Measurements from ENCODE around the gene FYB2.

Gene FYB2

DNA sequence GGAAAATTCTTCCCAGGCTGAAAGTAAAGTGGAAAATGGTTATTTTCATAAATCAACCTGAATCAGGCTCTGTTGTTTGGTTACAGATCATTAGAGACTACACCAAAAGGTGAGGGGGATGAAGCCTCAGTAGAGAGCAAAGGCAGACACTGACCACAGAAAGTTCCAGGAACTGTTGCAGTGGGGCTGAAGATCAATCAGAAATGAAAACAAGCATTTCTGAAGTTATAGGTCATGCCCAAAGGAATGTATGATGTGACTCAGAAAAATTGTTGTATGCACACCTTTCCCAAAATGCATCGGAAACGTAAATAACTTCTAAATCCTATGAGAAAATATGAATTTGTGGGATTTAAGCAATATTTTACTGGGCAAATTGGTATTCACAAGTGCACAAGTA lies 63.3 kb downstream of the FYB2 start:
- Histone ChIP-seq H3K4me1 (ENCODE audit: insufficient read depth, low read length) (no peaks in the 10 kb centered on the region), H3K4me3 (ENCODE audit: low read depth in 1 of 2, low read length in 2 of 2) (no peak overlapping the region), H3K36me3 (ENCODE audit: insufficient read depth, low read length) (no peaks in the 10 kb centered on the region), H3K27me3 (ENCODE audit: control insufficient read depth in 1 of 2, insufficient read depth in 2 of 2, low read length in 2 of 2) (no peaks in the 10 kb centered on the region), H3K9me3 (ENCODE audit: low read length) (no peaks in the 10 kb centered on the region), H3K9ac (ENCODE audit: low read length) (no peak overlapping the region), H3K27ac (ENCODE audit: low read depth, low read length) (no peak overlapping the region)

DNA sequence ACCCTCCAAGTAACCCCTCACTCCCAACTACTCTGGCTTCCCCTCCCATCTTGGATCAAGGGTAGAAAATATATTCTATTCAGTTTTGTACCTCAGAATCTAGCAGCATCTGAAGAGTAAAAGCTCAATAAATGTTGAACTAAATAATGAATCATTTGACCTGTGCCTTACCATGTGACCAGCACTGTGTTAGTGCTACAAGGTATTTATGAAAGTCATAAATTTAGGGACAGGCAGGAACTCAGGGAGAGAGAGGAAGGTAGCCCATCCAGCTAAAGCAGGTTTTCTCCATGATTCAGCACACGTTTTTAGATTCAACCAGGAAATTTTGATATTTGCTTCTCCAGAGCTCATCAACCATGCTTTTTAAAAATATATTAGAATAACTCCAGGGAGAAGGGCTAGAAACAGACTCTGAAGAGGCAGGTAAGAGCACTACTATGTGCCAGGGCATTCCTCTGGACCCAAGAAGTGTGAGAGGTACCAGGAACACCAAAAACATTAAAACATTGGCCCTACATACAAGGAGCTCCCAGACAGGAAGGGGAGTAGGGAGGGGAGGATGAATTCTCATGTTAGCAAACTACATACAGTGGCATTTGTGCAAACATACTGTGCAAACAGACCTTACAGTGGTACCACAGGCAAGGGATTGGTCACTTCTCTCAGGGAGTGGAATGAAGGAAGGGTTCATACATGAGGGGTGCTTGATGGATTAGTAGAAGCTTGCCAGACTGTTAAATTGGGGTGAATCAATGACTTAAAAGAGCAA lies 64.3 kb downstream of the FYB2 start:
- Histone ChIP-seq H3K27ac (ENCODE audit: low read depth, low read length) (no peak overlapping the region), H3K4me3 (ENCODE audit: low read depth in 1 of 2, low read length in 2 of 2) (no peak overlapping the region), H3K9me3 (ENCODE audit: low read length) (no peaks in the 10 kb centered on the region), H3K27me3 (ENCODE audit: control insufficient read depth in 1 of 2, insufficient read depth in 2 of 2, low read length in 2 of 2) (no peaks in the 10 kb centered on the region), H3K4me1 (ENCODE audit: insufficient read depth, low read length) (no peaks in the 10 kb centered on the region), H3K9ac (ENCODE audit: low read length) (no peak overlapping the region), H3K36me3 (ENCODE audit: insufficient read depth, low read length) (no peaks in the 10 kb centered on the region)

GRCh38 chr1:56745231-56745630 lies 74.0 kb downstream of the FYB2 start:
- Histone ChIP-seq H3K4me3 (ENCODE audit: low read depth in 1 of 2, low read length in 2 of 2) (no peak overlapping the region), H3K36me3 (ENCODE audit: insufficient read depth, low read length) (no peaks in the 10 kb centered on the region), H3K27me3 (ENCODE audit: control insufficient read depth in 1 of 2, insufficient read depth in 2 of 2, low read length in 2 of 2) (no peaks in the 10 kb centered on the region), H3K27ac (ENCODE audit: low read depth, low read length) (no peak overlapping the region), H3K9me3 (ENCODE audit: low read length) (no peaks in the 10 kb centered on the region), H3K9ac (ENCODE audit: low read length) (no peak overlapping the region), H3K4me1 (ENCODE audit: insufficient read depth, low read length) (no peaks in the 10 kb centered on the region)

- Histone ChIP-seq H3K27ac (ENCODE audit: low read depth, low read length) (no peak overlapping the region), H3K36me3 (ENCODE audit: insufficient read depth, low read length) (no peaks in the 10 kb centered on the region), H3K9ac (ENCODE audit: low read length) (no peak overlapping the region), H3K9me3 (ENCODE audit: low read length) (no peaks in the 10 kb centered on the region), H3K4me1 (ENCODE audit: insufficient read depth, low read length) (no peaks in the 10 kb centered on the region), H3K27me3 (ENCODE audit: control insufficient read depth in 1 of 2, insufficient read depth in 2 of 2, low read length in 2 of 2) (peaks cover 0 to 7% of the 10 kb centered on the region in 2 donors), H3K4me3 (ENCODE audit: low read depth in 1 of 2, low read length in 2 of 2) (no peak overlapping the region)
Measured at GRCh38 chr1:56728964-56729363, 90.2 kb downstream of the FYB2 start.

- Histone ChIP-seq H3K36me3 (ENCODE audit: insufficient read depth, low read length) (no peaks in the 10 kb centered on the region), H3K4me1 (ENCODE audit: insufficient read depth, low read length) (no peaks in the 10 kb centered on the region), H3K27me3 (ENCODE audit: control insufficient read depth in 1 of 2, insufficient read depth in 2 of 2, low read length in 2 of 2) (peaks cover 0 to 7% of the 10 kb centered on the region in 2 donors), H3K4me3 (ENCODE audit: low read depth in 1 of 2, low read length in 2 of 2) (no peak overlapping the region), H3K27ac (ENCODE audit: low read depth, low read length) (no peak overlapping the region), H3K9me3 (ENCODE audit: low read length) (no peaks in the 10 kb centered on the region), H3K9ac (ENCODE audit: low read length) (no peak overlapping the region)
Measured at GRCh38 chr1:56726706-56727105, 92.5 kb downstream of the FYB2 start.

DNA sequence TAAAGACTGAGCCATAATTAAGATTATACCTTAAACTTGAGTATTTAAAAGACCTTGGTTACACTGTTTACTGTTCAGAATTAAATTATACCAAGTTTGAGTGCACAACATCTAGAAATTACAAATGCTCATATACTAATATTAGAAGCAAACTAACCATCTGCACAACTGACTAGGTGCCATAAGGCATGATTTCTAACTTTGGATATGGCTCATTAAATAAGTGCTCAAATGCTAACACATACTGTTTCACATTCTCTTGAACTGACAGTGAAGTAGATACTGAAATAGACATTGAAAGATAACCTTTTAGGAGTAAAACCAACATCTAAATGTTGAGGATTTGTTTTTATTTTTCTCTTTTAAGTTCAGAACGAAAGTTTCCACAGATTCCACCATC lies 100.0 kb downstream of the FYB2 start:
- H3K4me1 ChIP-seq (ENCODE audit: insufficient read depth, low read length), result no peaks in the 10 kb centered on the region
- no peak overlapping the region for H3K27ac ChIP-seq (ENCODE audit: low read depth, low read length)
- no peak overlapping the region for H3K9ac ChIP-seq (ENCODE audit: low read length)
- no peaks in the 10 kb centered on the region for H3K9me3 ChIP-seq (ENCODE audit: low read length)
- H3K27me3 ChIP-seq (ENCODE audit: control insufficient read depth in 1 of 2, insufficient read depth in 2 of 2, low read length in 2 of 2), result no peaks in the 10 kb centered on the region
- no peak overlapping the region for H3K4me3 ChIP-seq (ENCODE audit: low read depth in 1 of 2, low read length in 2 of 2)
- H3K36me3 ChIP-seq (ENCODE audit: insufficient read depth, low read length), result no peaks in the 10 kb centered on the region

DNA sequence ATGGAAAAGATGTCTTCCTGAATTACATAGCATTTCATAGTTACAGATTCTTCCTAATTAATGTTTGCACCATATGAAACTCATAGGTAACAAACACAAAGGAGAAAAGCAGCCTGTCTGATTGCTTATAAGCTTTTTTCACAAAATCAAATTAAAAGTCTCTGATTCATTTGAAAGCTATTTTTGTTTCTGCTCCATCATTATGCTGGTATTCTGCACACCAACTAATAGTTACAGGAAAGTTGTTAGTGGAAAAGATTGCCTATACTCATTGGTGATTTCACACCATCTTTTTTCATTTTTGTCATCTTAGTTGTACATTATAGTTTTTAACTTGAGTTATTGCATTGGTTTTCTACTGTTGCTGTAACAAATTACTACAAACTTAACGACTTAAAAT lies 104.0 kb downstream of the FYB2 start:
- no peaks in the 10 kb centered on the region for H3K36me3 ChIP-seq (ENCODE audit: insufficient read depth, low read length)
- no peak overlapping the region for H3K27ac ChIP-seq (ENCODE audit: low read depth, low read length)
- no peaks in the 10 kb centered on the region for H3K9me3 ChIP-seq (ENCODE audit: low read length)
- no peaks in the 10 kb centered on the region for H3K4me1 ChIP-seq (ENCODE audit: insufficient read depth, low read length)
- H3K4me3 ChIP-seq (ENCODE audit: low read depth in 1 of 2, low read length in 2 of 2), result no peak overlapping the region
- no peaks in the 10 kb centered on the region for H3K27me3 ChIP-seq (ENCODE audit: control insufficient read depth in 1 of 2, insufficient read depth in 2 of 2, low read length in 2 of 2)
- no peak overlapping the region for H3K9ac ChIP-seq (ENCODE audit: low read length)

DNA sequence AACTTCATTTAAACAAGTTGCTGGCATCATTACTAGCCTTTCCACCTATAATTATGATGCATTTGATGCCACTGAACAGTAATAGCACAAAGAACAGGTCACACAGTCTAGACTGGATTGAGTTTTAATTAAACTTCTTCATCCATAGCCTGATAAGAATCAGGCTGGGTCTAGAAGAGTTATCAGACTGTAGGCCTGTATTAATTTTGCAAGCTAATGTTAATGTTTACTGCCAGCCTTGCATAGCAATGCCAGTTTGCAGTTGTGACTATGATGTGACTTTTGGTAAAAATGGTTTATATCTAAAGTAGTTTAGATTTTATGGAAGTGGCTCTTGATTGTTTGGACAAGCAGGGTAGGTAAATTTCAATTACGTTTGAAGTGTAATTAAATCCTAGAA lies 106.1 kb downstream of the FYB2 start:
- H3K27me3 ChIP-seq (ENCODE audit: control insufficient read depth in 1 of 2, insufficient read depth in 2 of 2, low read length in 2 of 2), result no peaks in the 10 kb centered on the region
- H3K27ac ChIP-seq (ENCODE audit: low read depth, low read length), result no peak overlapping the region
- no peaks in the 10 kb centered on the region for H3K9me3 ChIP-seq (ENCODE audit: low read length)

DNA sequence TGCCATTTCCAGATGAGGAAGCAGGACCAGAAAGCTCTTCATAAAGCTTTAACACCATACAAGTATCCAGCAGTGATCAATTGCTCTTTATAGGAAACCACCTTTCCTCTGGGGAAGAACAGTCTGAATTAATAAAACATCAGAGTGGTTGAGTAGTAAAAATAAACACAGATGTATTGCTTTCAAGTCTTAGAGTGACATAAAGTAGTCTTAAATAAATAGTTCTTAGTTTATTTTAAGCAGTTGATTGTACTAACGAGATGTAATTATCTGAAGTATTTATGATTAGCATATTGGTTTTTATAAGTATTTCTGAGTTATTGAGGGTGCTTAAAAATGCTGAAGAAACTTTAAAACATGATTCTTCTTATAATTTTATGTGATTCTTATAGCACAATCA lies 107.1 kb downstream of the FYB2 start:
- Histone ChIP-seq H3K27ac (ENCODE audit: low read depth, low read length) (no peak overlapping the region), H3K4me1 (ENCODE audit: insufficient read depth, low read length) (no peaks in the 10 kb centered on the region)

More for the DNA sequence above, 106.1 kb downstream of the FYB2 start:
- Histone ChIP-seq H3K9ac (ENCODE audit: low read length) (no peak overlapping the region), H3K36me3 (ENCODE audit: insufficient read depth, low read length) (no peaks in the 10 kb centered on the region), H3K4me3 (ENCODE audit: low read depth in 1 of 2, low read length in 2 of 2) (no peak overlapping the region), H3K4me1 (ENCODE audit: insufficient read depth, low read length) (no peaks in the 10 kb centered on the region)

DNA sequence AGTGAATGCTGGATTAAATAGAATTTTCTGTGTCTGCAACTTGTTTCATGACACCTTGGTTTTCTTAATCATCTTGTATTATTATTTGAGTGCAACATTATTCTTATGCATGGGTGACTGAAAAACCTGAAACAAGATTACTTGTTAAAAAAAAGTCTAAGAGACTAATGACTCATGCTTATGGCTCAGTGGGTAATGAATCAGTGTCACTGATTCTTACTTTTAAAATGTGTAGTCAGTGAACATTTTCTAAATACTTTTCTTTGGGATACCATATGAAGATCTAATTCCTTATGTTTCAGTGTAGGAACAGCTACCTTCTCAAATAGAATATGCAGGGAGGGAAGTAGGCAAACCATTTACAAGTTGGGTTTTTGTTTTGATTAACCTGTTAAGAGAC lies 108.6 kb downstream of the FYB2 start:
- Histone ChIP-seq H3K9ac (ENCODE audit: low read length) (no peak overlapping the region), H3K9me3 (ENCODE audit: low read length) (no peaks in the 10 kb centered on the region), H3K4me3 (ENCODE audit: low read depth in 1 of 2, low read length in 2 of 2) (no peak overlapping the region), H3K27ac (ENCODE audit: low read depth, low read length) (no peak overlapping the region), H3K36me3 (ENCODE audit: insufficient read depth, low read length) (no peaks in the 10 kb centered on the region), H3K4me1 (ENCODE audit: insufficient read depth, low read length) (no peaks in the 10 kb centered on the region), H3K27me3 (ENCODE audit: control insufficient read depth in 1 of 2, insufficient read depth in 2 of 2, low read length in 2 of 2) (no peaks in the 10 kb centered on the region)

More for the DNA sequence above, 107.1 kb downstream of the FYB2 start:
- Histone ChIP-seq H3K27me3 (ENCODE audit: control insufficient read depth in 1 of 2, insufficient read depth in 2 of 2, low read length in 2 of 2) (no peaks in the 10 kb centered on the region), H3K9me3 (ENCODE audit: low read length) (no peaks in the 10 kb centered on the region), H3K9ac (ENCODE audit: low read length) (no peak overlapping the region), H3K36me3 (ENCODE audit: insufficient read depth, low read length) (no peaks in the 10 kb centered on the region), H3K4me3 (ENCODE audit: low read depth in 1 of 2, low read length in 2 of 2) (no peak overlapping the region)

- Histone ChIP-seq H3K9me3 (ENCODE audit: low read length) (no peaks in the 10 kb centered on the region), H3K36me3 (ENCODE audit: insufficient read depth, low read length) (no peaks in the 10 kb centered on the region), H3K4me1 (ENCODE audit: insufficient read depth, low read length) (no peaks in the 10 kb centered on the region), H3K27ac (ENCODE audit: low read depth, low read length) (no peak overlapping the region), H3K9ac (ENCODE audit: low read length) (no peak overlapping the region), H3K27me3 (ENCODE audit: control insufficient read depth in 1 of 2, insufficient read depth in 2 of 2, low read length in 2 of 2) (no peaks in the 10 kb centered on the region), H3K4me3 (ENCODE audit: low read depth in 1 of 2, low read length in 2 of 2) (no peak overlapping the region)
Measured at GRCh38 chr1:56709995-56710394, 109.2 kb downstream of the FYB2 start.

DNA sequence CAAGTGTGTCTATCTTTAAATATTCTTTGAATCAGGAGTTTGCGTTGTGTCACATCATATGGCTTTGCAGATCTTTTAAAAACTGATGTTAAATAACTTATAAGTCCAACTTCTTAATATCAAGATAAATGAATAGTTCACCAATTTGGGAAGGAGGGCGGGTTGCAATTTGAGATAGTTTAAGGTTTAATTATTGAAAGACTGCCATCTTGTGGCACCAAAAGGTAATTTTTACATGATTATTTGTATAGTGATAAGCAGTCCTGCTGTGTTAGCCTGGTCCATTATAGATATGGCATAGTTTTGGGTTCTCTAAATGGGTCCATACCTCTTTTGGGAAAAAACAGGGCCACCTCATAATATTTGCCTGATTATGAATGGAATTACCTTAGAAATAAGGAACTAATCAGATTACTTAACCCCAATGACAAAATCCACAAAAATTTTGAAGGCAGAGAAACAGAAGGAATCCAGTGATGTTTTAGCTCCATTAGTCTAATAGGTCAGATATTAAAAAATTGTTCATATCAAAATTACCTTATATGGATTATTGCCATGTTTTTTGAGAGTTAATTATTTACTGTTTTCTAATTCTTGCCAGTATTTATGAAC lies 109.8 kb downstream of the FYB2 start:
- Histone ChIP-seq H3K36me3 (ENCODE audit: insufficient read depth, low read length) (peaks cover 3% of the 10 kb centered on the region), H3K27me3 (ENCODE audit: control insufficient read depth in 1 of 2, insufficient read depth in 2 of 2, low read length in 2 of 2) (no peaks in the 10 kb centered on the region), H3K9me3 (ENCODE audit: low read length) (no peaks in the 10 kb centered on the region), H3K27ac (ENCODE audit: low read depth, low read length) (no peak overlapping the region), H3K9ac (ENCODE audit: low read length) (no peak overlapping the region), H3K4me1 (ENCODE audit: insufficient read depth, low read length) (no peaks in the 10 kb centered on the region), H3K4me3 (ENCODE audit: low read depth in 1 of 2, low read length in 2 of 2) (no peak overlapping the region)
